Mesendoderm (in vitro differentiated cells): ENCODE data around the gene HABP4.

Source experiments
- DNase-seq: peaks from one replicate; pipeline ENCODE4 v3.0.0; 2013
- H2AK5ac ChIP-seq: 2 replicates; pipeline ENCODE4 v1.6.1; 2013; ENCODE audit warnings: low read length, inconsistent platforms
- H2BK120ac ChIP-seq: 2 replicates; pipeline ENCODE4 v1.6.1; 2013; ENCODE audit warnings: low read depth, mild to moderate bottlenecking, low read length, moderate library complexity, mixed read lengths
- H2BK15ac ChIP-seq: replicated peaks from 2 replicates; pipeline ENCODE4 v1.6.1; 2013; ENCODE audit warnings: low read depth, mild to moderate bottlenecking, moderate library complexity
- H2BK5ac ChIP-seq: 2 replicates; pipeline ENCODE4 v1.6.1; 2013; ENCODE audit warnings: low read length, inconsistent platforms
- H3K18ac ChIP-seq: 2 replicates; pipeline ENCODE4 v1.6.1; 2013; ENCODE audit warnings: mild to moderate bottlenecking, low read length, mixed read lengths
- H3K23ac ChIP-seq: one replicate; pipeline ENCODE4 v1.6.1; 2013; ENCODE audit warnings: low read length
- H3K27ac ChIP-seq: 2 replicates; pipeline ENCODE4 v1.5.1; 2013; ENCODE audit warnings: low read depth, mild to moderate bottlenecking, inconsistent platforms, low read length, moderate library complexity
- H3K27me3 ChIP-seq: 2 replicates; pipeline ENCODE4 v1.6.1; 2013; ENCODE audit warnings: low read length, control low read depth, mild to moderate bottlenecking, inconsistent platforms; ENCODE audit not compliant: insufficient read depth, poor library complexity
- H3K36me3 ChIP-seq: 2 replicates; pipeline ENCODE4 v1.6.1; 2013; ENCODE audit warnings: low read length, inconsistent platforms; ENCODE audit not compliant: control insufficient read depth, insufficient read depth
- H3K4ac ChIP-seq: one replicate; pipeline ENCODE4 v1.6.1; 2013; ENCODE audit warnings: low read depth, mild to moderate bottlenecking, low read length, moderate library complexity
- H3K4me1 ChIP-seq: 2 replicates; pipeline ENCODE4 v1.6.1; 2013; ENCODE audit warnings: low read depth, low read length, inconsistent platforms; ENCODE audit not compliant: control insufficient read depth
- H3K4me2 ChIP-seq: 2 replicates; pipeline ENCODE4 v1.6.1; 2013; ENCODE audit warnings: low read length
- H3K4me3 ChIP-seq: 2 replicates; pipeline ENCODE4 v1.5.1; 2013; ENCODE audit warnings: mild to moderate bottlenecking, low read length
- H3K56ac ChIP-seq: one replicate; pipeline ENCODE4 v1.6.1; 2013; ENCODE audit warnings: low read length
- H3K79me1 ChIP-seq: 2 replicates; pipeline ENCODE4 v1.6.1; 2013; ENCODE audit warnings: low read length, inconsistent platforms
- H3K79me2 ChIP-seq: 2 replicates; pipeline ENCODE4 v1.6.1; 2013; ENCODE audit warnings: mild to moderate bottlenecking, low read length; ENCODE audit not compliant: control insufficient read depth, insufficient read depth
- H3K9ac ChIP-seq: 2 replicates; pipeline ENCODE4 v1.6.1; 2013; ENCODE audit warnings: low read length, inconsistent platforms
- H4K5ac ChIP-seq: one replicate; pipeline ENCODE4 v1.6.1; 2013; ENCODE audit warnings: low read length
- H4K8ac ChIP-seq: one replicate; pipeline ENCODE4 v1.6.1; 2013; ENCODE audit warnings: low read depth, mild to moderate bottlenecking, control low read depth, low read length, moderate library complexity
- WGBS: extraction: QIAGEN DNeasy Blood & Tissue Kit; methylation state at CpG from one replicate; pipeline ENCODE4 v1.1.7; 2013; ENCODE audit warnings: low lambda C conversion rate, missing lambda C conversion rate; ENCODE audit not compliant: insufficient coverage; ENCODE audit errors: extremely low coverage; 5-methylcytosine and 5-hydroxymethylcytosine counted together

Gene HABP4

DNA sequence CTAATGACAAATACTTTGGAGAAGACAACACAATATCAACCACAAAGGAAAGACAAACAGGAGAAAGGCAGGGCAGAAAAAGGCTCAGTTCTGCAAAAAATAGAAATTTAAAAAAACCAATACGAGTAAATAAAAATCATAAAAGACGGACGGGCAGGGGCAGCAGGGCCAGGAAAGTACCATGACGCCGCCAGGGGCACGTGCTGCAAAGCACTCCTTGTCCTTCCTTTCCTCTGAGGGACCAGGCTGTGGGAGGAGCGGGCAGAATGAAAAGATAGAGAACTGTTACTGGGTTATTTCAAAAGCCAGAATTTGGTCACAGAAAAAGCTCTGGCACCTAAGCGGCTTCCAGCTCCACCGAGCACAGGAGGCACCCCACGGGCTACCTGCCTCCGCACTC lies 53.9 kb downstream of the HABP4 start:
- WGBS, result no CpG with 5 or more reads among the region's 11 CpGs

DNA sequence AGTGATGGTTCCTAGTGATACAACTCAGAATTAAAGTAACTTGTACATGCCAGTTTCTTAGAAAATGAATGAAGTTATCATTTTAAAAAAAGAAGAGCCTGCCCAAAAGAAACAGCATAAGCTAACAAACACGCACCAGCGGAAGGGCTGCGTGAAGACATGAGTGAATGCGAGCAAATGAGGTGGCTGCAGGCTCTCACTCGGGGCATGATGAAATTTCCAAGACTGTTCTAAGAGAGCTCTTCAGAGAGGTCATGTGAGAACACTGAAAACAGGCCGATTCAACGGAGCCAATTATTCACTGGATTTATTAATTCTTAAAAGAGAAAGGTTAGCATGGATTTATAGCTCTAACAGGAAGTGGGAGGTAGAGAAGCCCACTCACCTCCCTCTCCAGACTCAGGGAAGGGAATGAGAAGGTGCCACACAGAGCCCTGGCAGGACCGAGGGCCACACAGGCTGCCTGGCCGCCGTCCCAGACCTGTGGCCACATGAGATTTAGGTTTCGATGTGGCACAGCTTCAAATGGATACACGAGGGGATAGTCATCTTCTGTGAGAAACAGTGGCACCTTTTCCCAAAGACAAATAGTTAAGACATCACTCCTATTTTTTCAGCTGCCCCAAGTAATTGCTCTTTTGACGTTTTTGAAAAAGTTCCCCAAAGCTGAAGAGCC lies 55.5 kb downstream of the HABP4 start:
- no peak overlapping the region for H3K18ac ChIP-seq
- H3K79me2 ChIP-seq, result no peaks in the 10 kb centered on the region
- no peaks in the 10 kb centered on the region for H3K79me1 ChIP-seq
- H3K4me3 ChIP-seq, result no peak overlapping the region
- H3K23ac ChIP-seq, result no peak overlapping the region
- no peak overlapping the region for H3K27ac ChIP-seq
- WGBS, result no CpG with 5 or more reads among the region's 13 CpGs
- no peak overlapping the region for H4K8ac ChIP-seq
- no peak overlapping the region for H3K4me2 ChIP-seq
- no peak overlapping the region for H3K56ac ChIP-seq
- no peak overlapping the region for H2BK5ac ChIP-seq
- H3K9ac ChIP-seq, result no peak overlapping the region
- no peak for DNase-seq
- no peak overlapping the region for H3K4ac ChIP-seq
- no peaks in the 10 kb centered on the region for H3K4me1 ChIP-seq
- H2BK120ac ChIP-seq, result no peak overlapping the region
- no peaks in the 10 kb centered on the region for H3K36me3 ChIP-seq
- H3K27me3 ChIP-seq, result no peaks in the 10 kb centered on the region
- H2AK5ac ChIP-seq, result no peak overlapping the region
- H4K5ac ChIP-seq, result no peak overlapping the region
- H2BK15ac ChIP-seq, result no peak overlapping the region

More for the DNA sequence above, 53.9 kb downstream of the HABP4 start:
- Histone ChIP-seq H4K8ac (no peak overlapping the region), H3K79me1 (no peaks in the 10 kb centered on the region), H3K36me3 (no peaks in the 10 kb centered on the region), H3K4me1 (no peaks in the 10 kb centered on the region), H3K9ac (no peak overlapping the region), H4K5ac (no peak overlapping the region), H3K18ac (no peak overlapping the region), H3K27me3 (no peaks in the 10 kb centered on the region), H3K4me3 (no peak overlapping the region), H3K56ac (no peak overlapping the region), H2AK5ac (no peak overlapping the region), H2BK15ac (no peak overlapping the region), H3K79me2 (no peaks in the 10 kb centered on the region), H2BK5ac (no peak overlapping the region), H3K4ac (no peak overlapping the region), H2BK120ac (no peak overlapping the region), H3K27ac (no peak overlapping the region), H3K4me2 (no peak overlapping the region), H3K23ac (no peak overlapping the region)
- no peak for DNase-seq

GRCh38 chr9:96508227-96508940 lies 58.4 kb downstream of the HABP4 start:
- WGBS, result no CpG with 5 or more reads among the region's 14 CpGs
- H3K23ac ChIP-seq, result no peak overlapping the region
- no peak overlapping the region for H2BK5ac ChIP-seq
- H2BK120ac ChIP-seq, result no peak overlapping the region
- H4K5ac ChIP-seq, result no peak overlapping the region
- no peak overlapping the region for H4K8ac ChIP-seq
- H3K36me3 ChIP-seq, result no peaks in the 10 kb centered on the region
- no peaks in the 10 kb centered on the region for H3K27me3 ChIP-seq
- no peak overlapping the region for H3K4me2 ChIP-seq
- H3K4me3 ChIP-seq, result no peak overlapping the region
- no peak overlapping the region for H2BK15ac ChIP-seq
- DNase-seq, result no peak
- H3K56ac ChIP-seq, result no peak overlapping the region
- no peak overlapping the region for H3K27ac ChIP-seq
- no peak overlapping the region for H3K4ac ChIP-seq
- H3K79me2 ChIP-seq, result no peaks in the 10 kb centered on the region
- H3K79me1 ChIP-seq, result no peaks in the 10 kb centered on the region
- no peak overlapping the region for H3K18ac ChIP-seq
- no peak overlapping the region for H3K9ac ChIP-seq
- no peak overlapping the region for H2AK5ac ChIP-seq
- H3K4me1 ChIP-seq, result no peaks in the 10 kb centered on the region

- no peak overlapping the region for H3K23ac ChIP-seq
- no peak overlapping the region for H3K9ac ChIP-seq
- no peaks in the 10 kb centered on the region for H3K36me3 ChIP-seq
- H3K4me1 ChIP-seq, result no peaks in the 10 kb centered on the region
- no peaks in the 10 kb centered on the region for H3K27me3 ChIP-seq
- no CpG with 5 or more reads among the region's 5 CpGs for WGBS
- H3K18ac ChIP-seq, result no peak overlapping the region
- no peak overlapping the region for H4K5ac ChIP-seq
- H2BK120ac ChIP-seq, result no peak overlapping the region
- H3K79me2 ChIP-seq, result no peaks in the 10 kb centered on the region
- H3K27ac ChIP-seq, result no peak overlapping the region
- no peak overlapping the region for H3K4me2 ChIP-seq
- no peak for DNase-seq
- no peaks in the 10 kb centered on the region for H3K79me1 ChIP-seq
- H2BK5ac ChIP-seq, result no peak overlapping the region
- no peak overlapping the region for H2AK5ac ChIP-seq
- no peak overlapping the region for H3K4ac ChIP-seq
- H3K4me3 ChIP-seq, result no peak overlapping the region
- no peak overlapping the region for H2BK15ac ChIP-seq
- H3K56ac ChIP-seq, result no peak overlapping the region
- H4K8ac ChIP-seq, result no peak overlapping the region
These were observed 59.1 kb downstream of the HABP4 start for GRCh38 chr9:96509026-96509425.

DNA sequence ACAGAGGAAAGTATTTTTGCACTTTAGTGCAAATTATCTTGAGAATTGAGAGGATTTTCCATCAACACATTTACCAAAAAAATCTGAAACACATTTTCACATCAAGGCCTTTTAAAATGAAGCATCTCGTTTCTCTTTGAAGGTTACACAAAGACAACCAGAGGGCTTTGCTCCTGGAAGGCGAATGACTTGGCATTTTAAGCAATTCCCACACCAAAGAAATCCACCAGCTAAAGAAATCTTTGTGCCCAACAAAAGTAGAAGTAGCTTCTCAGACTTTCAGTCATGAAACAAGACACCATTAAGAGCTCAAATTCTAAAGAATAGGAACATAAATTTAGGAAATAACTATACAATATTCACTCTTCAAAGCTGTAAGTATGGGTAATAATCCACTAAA lies 59.9 kb downstream of the HABP4 start:
- Histone ChIP-seq H2BK15ac (no peak overlapping the region), H2BK120ac (no peak overlapping the region), H3K79me1 (no peaks in the 10 kb centered on the region), H3K27ac (no peak overlapping the region), H3K4me3 (no peak overlapping the region), H3K4ac (no peak overlapping the region), H3K79me2 (no peaks in the 10 kb centered on the region), H4K8ac (no peak overlapping the region), H3K36me3 (no peaks in the 10 kb centered on the region), H3K23ac (no peak overlapping the region), H3K18ac (no peak overlapping the region), H3K4me1 (no peaks in the 10 kb centered on the region), H3K9ac (no peak overlapping the region), H3K27me3 (no peaks in the 10 kb centered on the region), H2AK5ac (no peak overlapping the region), H3K4me2 (no peak overlapping the region), H2BK5ac (no peak overlapping the region), H3K56ac (no peak overlapping the region), H4K5ac (no peak overlapping the region)
- DNase-seq, result no peak
- WGBS, result no CpG with 5 or more reads among the region's 2 CpGs
